RWPE2 (cell line): ENCODE data around the gene RAB3GAP1.

ENCODE experiments used
- ATAC-seq: fragments of 200-7000 bp; cut with Tn5 transposase; 3 replicates; pipeline ENCODE4 v1.9.1; 2021; ENCODE audit warnings: low read depth
- DNase-seq: peaks from one replicate; pipeline ENCODE4 v3.0.0-alpha.2; 2020; ENCODE audit warnings: low spot score
- H3K27ac ChIP-seq: fragments of 450-650 bp; 2 replicates; pipeline ENCODE4 v1.5.1; 2017; ENCODE audit warnings: mild to moderate bottlenecking; ENCODE audit not compliant: poor library complexity, severe bottlenecking
- H3K27me3 ChIP-seq: fragments of 250-450 bp; sonication (Bioruptor Pico); 2 replicates; pipeline ENCODE4 v1.5.1; 2021; ENCODE audit warnings: mild to moderate bottlenecking, moderate library complexity; ENCODE audit not compliant: insufficient read depth, poor library complexity, severe bottlenecking
- H3K36me3 ChIP-seq: fragments of 250-450 bp; sonication (Bioruptor Pico); 2 replicates; pipeline ENCODE4 v1.5.1; 2020; ENCODE audit warnings: low read depth, mild to moderate bottlenecking, moderate library complexity
- H3K4me1 ChIP-seq: fragments of 250-450 bp; sonication (Bioruptor Pico); 2 replicates; pipeline ENCODE4 v1.5.1; 2021; ENCODE audit warnings: mild to moderate bottlenecking, moderate library complexity; ENCODE audit not compliant: insufficient read depth, poor library complexity, severe bottlenecking
- H3K4me3 ChIP-seq: fragments of 250-450 bp; sonication (Bioruptor Pico); 2 replicates; pipeline ENCODE4 v1.5.1; 2021; ENCODE audit warnings: mild to moderate bottlenecking, moderate library complexity; ENCODE audit not compliant: severe bottlenecking
- H3K9me3 ChIP-seq: fragments of 250-450 bp; sonication (Bioruptor Pico); 2 replicates; pipeline ENCODE4 v1.5.1; 2021; ENCODE audit warnings: mild to moderate bottlenecking, moderate library complexity; ENCODE audit not compliant: severe bottlenecking
- TF ChIP-seq, protein P1 (sequence below): fragments of 450-650 bp; IDR thresholded peaks from one replicate; pipeline ENCODE4 v1.5.1; 2017; ENCODE audit warnings: mild to moderate bottlenecking, moderate library complexity; ENCODE audit not compliant: poor library complexity, severe bottlenecking

The RAB3GAP1 gene

DNA sequence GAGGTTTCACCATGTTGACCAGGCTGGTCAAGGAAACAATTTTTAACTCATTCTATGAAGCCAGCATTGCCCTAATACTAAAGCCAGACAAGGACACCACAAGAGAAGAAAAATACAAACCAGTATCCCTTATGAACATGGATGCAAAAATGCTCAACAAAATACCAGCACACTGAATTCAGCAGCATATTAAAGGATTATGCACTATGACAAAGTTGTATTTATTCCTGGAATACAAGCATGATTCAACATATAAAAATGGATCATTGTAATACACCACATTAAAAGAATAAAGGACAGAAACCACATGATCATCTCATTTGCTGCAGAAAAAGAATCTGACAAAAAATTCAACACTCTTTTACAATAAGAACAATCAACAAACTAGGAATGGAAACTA, 138.7 kb downstream of the RAB3GAP1 start:
- Histone ChIP-seq H3K27me3 (no peaks in the 10 kb centered on the region), H3K4me3 (no peak overlapping the region), H3K27ac (no peak overlapping the region), H3K9me3 (no peaks in the 10 kb centered on the region), H3K36me3 (no peaks in the 10 kb centered on the region), H3K4me1 (no peaks in the 10 kb centered on the region)
- TF ChIP-seq, protein P1, sequence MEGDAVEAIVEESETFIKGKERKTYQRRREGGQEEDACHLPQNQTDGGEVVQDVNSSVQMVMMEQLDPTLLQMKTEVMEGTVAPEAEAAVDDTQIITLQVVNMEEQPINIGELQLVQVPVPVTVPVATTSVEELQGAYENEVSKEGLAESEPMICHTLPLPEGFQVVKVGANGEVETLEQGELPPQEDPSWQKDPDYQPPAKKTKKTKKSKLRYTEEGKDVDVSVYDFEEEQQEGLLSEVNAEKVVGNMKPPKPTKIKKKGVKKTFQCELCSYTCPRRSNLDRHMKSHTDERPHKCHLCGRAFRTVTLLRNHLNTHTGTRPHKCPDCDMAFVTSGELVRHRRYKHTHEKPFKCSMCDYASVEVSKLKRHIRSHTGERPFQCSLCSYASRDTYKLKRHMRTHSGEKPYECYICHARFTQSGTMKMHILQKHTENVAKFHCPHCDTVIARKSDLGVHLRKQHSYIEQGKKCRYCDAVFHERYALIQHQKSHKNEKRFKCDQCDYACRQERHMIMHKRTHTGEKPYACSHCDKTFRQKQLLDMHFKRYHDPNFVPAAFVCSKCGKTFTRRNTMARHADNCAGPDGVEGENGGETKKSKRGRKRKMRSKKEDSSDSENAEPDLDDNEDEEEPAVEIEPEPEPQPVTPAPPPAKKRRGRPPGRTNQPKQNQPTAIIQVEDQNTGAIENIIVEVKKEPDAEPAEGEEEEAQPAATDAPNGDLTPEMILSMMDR, result no peak
- DNase-seq (no peak), ATAC-seq (no peak)

DNA sequence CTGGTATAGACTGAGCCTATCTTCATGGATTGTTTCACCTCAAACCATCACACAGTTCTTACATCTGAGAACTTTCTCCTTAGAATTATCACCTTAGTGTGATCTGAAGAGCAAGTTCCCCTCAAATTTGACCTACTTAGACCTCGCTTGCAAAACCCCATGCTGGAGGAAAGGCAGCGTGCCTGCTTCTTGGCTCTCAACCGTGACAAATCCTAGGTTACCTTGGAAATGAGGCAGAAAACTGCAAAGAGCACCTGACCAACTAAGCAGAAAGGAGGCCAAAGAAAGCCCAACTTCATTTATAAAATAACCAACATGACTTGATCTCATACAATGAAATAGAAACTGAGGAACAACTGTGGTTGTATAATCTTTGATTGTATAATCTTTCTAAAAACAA, 146.4 kb downstream of the RAB3GAP1 start:
- Histone ChIP-seq H3K27me3 (no peaks in the 10 kb centered on the region), H3K4me3 (no peak overlapping the region), H3K9me3 (no peaks in the 10 kb centered on the region), H3K4me1 (no peaks in the 10 kb centered on the region), H3K27ac (no peak overlapping the region), H3K36me3 (0 out of 2 replicates have a peak, but pooled peaks cover 4% of the 10 kb centered on the region)
- TF ChIP-seq, protein P1, result no peak
- no peak for ATAC-seq
- DNase-seq, result no peak

DNA sequence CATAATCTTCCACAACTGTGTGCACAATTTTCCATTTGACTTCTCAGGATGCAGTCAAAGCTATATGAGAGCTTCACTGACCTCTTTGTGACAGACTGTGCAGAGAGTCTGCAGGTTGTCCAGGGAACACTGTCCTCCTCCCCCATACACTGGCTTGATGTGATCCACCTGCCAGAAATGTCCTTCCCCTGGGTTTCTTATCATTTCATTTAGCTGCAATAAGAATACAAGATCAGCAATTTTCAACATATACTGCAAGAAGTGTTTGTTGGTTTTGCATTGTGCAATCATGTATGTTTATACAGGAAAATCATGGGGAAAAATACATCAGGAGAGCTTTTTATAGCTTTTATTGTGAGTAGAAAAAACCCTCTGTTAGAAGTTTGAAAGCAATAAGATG, 150.7 kb downstream of the RAB3GAP1 start:
- ATAC-seq (no peak), DNase-seq (no peak)
- TF ChIP-seq, protein P1, result no peak
- H3K4me3 ChIP-seq, result no peak overlapping the region
- H3K9me3 ChIP-seq, result no peaks in the 10 kb centered on the region
- H3K36me3 ChIP-seq, result 0 out of 2 replicates have a peak, but pooled peaks cover 4% of the 10 kb centered on the region
- H3K4me1 ChIP-seq, result no peaks in the 10 kb centered on the region
- no peak overlapping the region for H3K27ac ChIP-seq
- H3K27me3 ChIP-seq, result no peaks in the 10 kb centered on the region

DNA sequence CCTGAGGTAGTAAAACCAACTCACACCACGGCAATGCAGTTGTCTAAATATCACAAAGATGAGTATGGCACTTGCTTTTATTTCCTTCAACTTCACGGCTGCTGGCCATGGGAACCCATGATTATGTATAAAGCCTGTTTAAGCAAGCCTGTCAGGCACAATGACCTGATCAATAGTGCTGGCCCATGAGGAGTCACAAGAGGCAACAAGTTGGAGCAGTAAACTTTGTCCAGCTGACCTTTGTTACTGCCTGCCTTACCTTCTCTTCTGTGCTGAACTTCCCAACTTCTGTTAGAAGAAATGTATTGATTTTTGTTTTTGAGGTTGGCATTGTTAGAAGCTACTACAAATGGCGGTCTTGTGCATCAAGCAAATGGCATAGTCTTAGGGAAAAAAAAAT, 151.9 kb downstream of the RAB3GAP1 start:
- ATAC-seq (no peak), DNase-seq (no peak)
- Histone ChIP-seq H3K27me3 (no peaks in the 10 kb centered on the region), H3K4me1 (no peaks in the 10 kb centered on the region), H3K9me3 (no peaks in the 10 kb centered on the region), H3K4me3 (no peak overlapping the region), H3K36me3 (0 out of 2 replicates have a peak, but pooled peaks cover 4% of the 10 kb centered on the region), H3K27ac (no peak overlapping the region)
- TF ChIP-seq, protein P1, result no peak

DNA sequence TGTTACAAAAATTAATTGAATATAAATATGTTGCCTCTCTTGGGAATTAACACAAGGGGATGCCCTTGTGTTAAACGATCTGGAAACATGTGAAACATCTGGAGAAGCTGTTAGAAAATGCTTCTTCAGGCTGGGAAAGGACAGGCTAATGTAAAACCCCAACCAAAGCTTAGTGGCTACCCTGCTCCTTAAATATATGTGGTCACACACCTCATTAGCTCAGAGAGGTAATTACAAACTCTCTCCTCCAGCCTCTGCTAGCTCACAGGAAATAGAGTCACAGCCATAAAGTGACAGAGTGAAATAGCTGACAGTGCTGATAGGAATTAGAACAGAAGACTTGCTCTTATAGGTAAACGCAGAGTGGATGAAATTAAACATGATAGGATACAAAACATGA, 155.9 kb downstream of the RAB3GAP1 start:
- no peaks in the 10 kb centered on the region for H3K4me1 ChIP-seq
- TF ChIP-seq, protein P1, result no peak
- ATAC-seq, result no peak
- H3K9me3 ChIP-seq, result no peaks in the 10 kb centered on the region
- H3K4me3 ChIP-seq, result no peak overlapping the region
- DNase-seq, result no peak
- no peaks in the 10 kb centered on the region for H3K36me3 ChIP-seq
- no peaks in the 10 kb centered on the region for H3K27me3 ChIP-seq
- no peak overlapping the region for H3K27ac ChIP-seq
